IMR-90 (cell line): Measurements from ENCODE around the gene HMG20A. TPM values are rescaled to one million over a fixed set of nuclear protein-coding genes. Genes with fewer than 3 reads are reported as not detected.

Experiments used
- ATAC-seq: fragments of 200-7000 bp; cut with Tn5 transposase; 2 replicates; pipeline ENCODE4 v1.9.1; 2020; ENCODE audit warnings: low read depth, mild to moderate bottlenecking, moderate library complexity
- BruUV-seq: library from RNA; stranded (reverse); fragments of 400-500 nt; replicated peaks from 2 replicates; lab custom pipeline; 2021; lab: Mats Ljungman, UMichigan
- CTCF ChIA-PET: fragments of 300-600 bp; formaldehyde crosslinking; extraction: SDS; loops from one replicate; lab custom pipeline; 2021; ENCODE audit warnings: antibody characterized with exemption; lab: Yijun Ruan, JAX
- POLR2A ChIA-PET: fragments of 300-600 bp; sonication (Branson Sonifier 250); formaldehyde crosslinking; loops from one replicate; lab custom pipeline; 2022; ENCODE audit warnings: antibody characterized with exemption; ENCODE audit not compliant: unreplicated experiment; lab: Charles Lee
- DNase-seq: peaks from one replicate; pipeline ENCODE4 v3.0.0; 2013
- H2AFZ ChIP-seq: replicated peaks from 2 replicates; pipeline ENCODE3; 2013; ENCODE audit warnings: low read length, mild to moderate bottlenecking; ENCODE audit not compliant: poor library complexity
- H2AK5ac ChIP-seq: 2 replicates; pipeline ENCODE4 v1.6.1; 2013; ENCODE audit warnings: low read depth, low read length, inconsistent platforms
- H2AK9ac ChIP-seq: replicated peaks from 2 replicates; pipeline ENCODE3; 2013; ENCODE audit warnings: mild to moderate bottlenecking, low read depth, low read length, moderate library complexity; ENCODE audit not compliant: poor library complexity
- H2BK120ac ChIP-seq: 2 replicates; pipeline ENCODE4 v1.6.1; 2013; ENCODE audit warnings: low read depth, low read length, inconsistent platforms
- H2BK15ac ChIP-seq: 3 replicates; pipeline ENCODE4 v1.6.1; 2013; ENCODE audit warnings: low read depth, low read length, inconsistent platforms
- H2BK20ac ChIP-seq: 2 replicates; pipeline ENCODE4 v1.6.1; 2013; ENCODE audit warnings: low read depth, mild to moderate bottlenecking, inconsistent platforms, low read length, moderate library complexity
- H2BK5ac ChIP-seq: 2 replicates; pipeline ENCODE4 v1.6.1; 2013; ENCODE audit warnings: mild to moderate bottlenecking, low read depth, low read length, inconsistent platforms; ENCODE audit not compliant: poor library complexity, severe bottlenecking
- H3K14ac ChIP-seq: replicated peaks from 2 replicates; pipeline ENCODE4 v1.6.1; 2013; ENCODE audit warnings: low read depth, low read length, inconsistent platforms
- H3K18ac ChIP-seq: 2 replicates; pipeline ENCODE4 v1.6.1; 2013; ENCODE audit warnings: low read depth, low read length, control low read depth
- H3K23ac ChIP-seq: 2 replicates; pipeline ENCODE4 v1.6.1; 2013; ENCODE audit warnings: low read depth, low read length, inconsistent platforms
- H3K27ac ChIP-seq: 2 replicates; pipeline ENCODE4 v1.5.1; 2013; ENCODE audit warnings: mild to moderate bottlenecking, control low read depth, low read length; ENCODE audit not compliant: insufficient read depth
- H3K27me3 ChIP-seq: 2 replicates; pipeline ENCODE4 v1.6.1; 2013; ENCODE audit warnings: low read length; ENCODE audit not compliant: control insufficient read depth, insufficient read depth
- H3K36me3 ChIP-seq: 2 replicates; pipeline ENCODE4 v1.6.1; 2013; ENCODE audit warnings: low read length, mixed read lengths; ENCODE audit not compliant: control insufficient read depth, insufficient read depth
- H3K4ac ChIP-seq: 2 replicates; pipeline ENCODE4 v1.6.1; 2013; ENCODE audit warnings: low read depth, low read length, inconsistent platforms
- H3K4me1 ChIP-seq: 2 replicates; pipeline ENCODE4 v1.6.1; 2013; ENCODE audit warnings: low read length, mixed read lengths; ENCODE audit not compliant: control insufficient read depth, insufficient read depth
- H3K4me2 ChIP-seq: 2 replicates; pipeline ENCODE4 v1.6.1; 2013; ENCODE audit warnings: low read depth, mild to moderate bottlenecking, control low read depth, low read length, moderate library complexity
- H3K4me3 ChIP-seq: 2 replicates; pipeline ENCODE4 v1.5.1; 2013; ENCODE audit warnings: low read depth, mild to moderate bottlenecking, control low read depth, low read length, moderate library complexity; ENCODE audit not compliant: insufficient read depth
- H3K56ac ChIP-seq: 2 replicates; pipeline ENCODE4 v1.6.1; 2013; ENCODE audit warnings: low read length, inconsistent platforms; ENCODE audit not compliant: insufficient read depth; ENCODE audit errors: extremely low read depth
- H3K79me1 ChIP-seq, 2 experiments: 2 replicates each; pipeline ENCODE4 v1.6.1; 2013; ENCODE audit warnings: low read length in 2 of 2, inconsistent platforms in 1 of 2, low read depth in 1 of 2
- H3K9ac ChIP-seq: 2 replicates; pipeline ENCODE4 v1.6.1; 2013; ENCODE audit warnings: low read depth, low read length, control low read depth
- H3K9me1 ChIP-seq: 2 replicates; pipeline ENCODE4 v1.6.1; 2013; ENCODE audit warnings: low read length, inconsistent platforms; ENCODE audit not compliant: insufficient read depth
- H3K9me3 ChIP-seq: 2 replicates; pipeline ENCODE4 v1.6.1; 2013; ENCODE audit warnings: low read length; ENCODE audit not compliant: control insufficient read depth, insufficient read depth
- H4K20me1 ChIP-seq: 2 replicates; pipeline ENCODE4 v1.6.1; 2013; ENCODE audit warnings: low read length, inconsistent platforms; ENCODE audit not compliant: insufficient read depth
- H4K5ac ChIP-seq: 2 replicates; pipeline ENCODE4 v1.6.1; 2013; ENCODE audit warnings: mild to moderate bottlenecking, low read depth, low read length, control low read depth
- H4K8ac ChIP-seq, 2 experiments: 2 replicates each; pipeline ENCODE4 v1.6.1; 2013; ENCODE audit warnings: low read depth in 2 of 2, low read length in 2 of 2, control low read depth in 1 of 2, inconsistent platforms in 1 of 2
- H4K91ac ChIP-seq: 2 replicates; pipeline ENCODE4 v1.6.1; 2013; ENCODE audit warnings: low read depth, low read length, inconsistent platforms; ENCODE audit not compliant: insufficient read depth
- CEBPB ChIP-seq: IDR thresholded peaks from 2 replicates; pipeline ENCODE4 v1.6.1; 2012; ENCODE audit warnings: low read depth, low read length, improper control_type of control experiment
- CHD1 ChIP-seq: IDR thresholded peaks from 2 replicates; pipeline ENCODE4 v1.6.1; 2012; ENCODE audit warnings: low read depth, low read length, improper control_type of control experiment
- MAZ ChIP-seq: IDR thresholded peaks from 2 replicates; pipeline ENCODE4 v1.6.1; 2012; ENCODE audit warnings: low read depth, mild to moderate bottlenecking, low read length, improper control_type of control experiment, moderate library complexity, borderline replicate concordance
- MXI1 ChIP-seq: IDR thresholded peaks from 2 replicates; pipeline ENCODE4 v1.6.1; 2012; ENCODE audit warnings: low read depth, mild to moderate bottlenecking, low read length, moderate library complexity, borderline replicate concordance
- NFE2L2 ChIP-seq: fragments of 150-350 bp; IDR thresholded peaks from 2 replicates; pipeline ENCODE4 v1.6.1; 2016; ENCODE audit warnings: low read depth, mild to moderate bottlenecking, low read length
- POLR2A ChIP-seq: IDR thresholded peaks from 2 replicates; pipeline ENCODE4 v1.6.1; 2012; ENCODE audit warnings: mild to moderate bottlenecking, low read depth, low read length
- RAD21 ChIP-seq: IDR thresholded peaks from 2 replicates; pipeline ENCODE4 v1.6.1; 2012; ENCODE audit warnings: low read length, improper control_type of control experiment
- SMC3 ChIP-seq: fragments of 150-350 bp; IDR thresholded peaks from 2 replicates; pipeline ENCODE4 v1.6.1; 2016; ENCODE audit warnings: low read depth, mild to moderate bottlenecking, antibody characterized with exemption, low read length, moderate library complexity
- USF2 ChIP-seq: fragments of 150-350 bp; IDR thresholded peaks from 2 replicates; pipeline ENCODE4 v1.6.1; 2017; ENCODE audit warnings: mild to moderate bottlenecking, antibody characterized with exemption, low read length, low read depth
- WGBS, 2 experiments: methylation state at CpG; one replicate each; pipeline versions ENCODE4 v1.1.5 to v1.1.7; 2013; ENCODE audit warnings: missing lambda C conversion rate in 2 of 2; ENCODE audit not compliant: insufficient read length in 1 of 2; ENCODE audit errors: extremely low coverage in 2 of 2; 5-methylcytosine and 5-hydroxymethylcytosine counted together
- dilution Hi-C: fragments of 300-500 bp; cut with HindIII; formaldehyde crosslinking; loops from one replicate; pipeline ENCODE4 v1.14.3; 2018; ENCODE audit warnings: low sequenced_read_pairs; ENCODE audit not compliant: unreplicated experiment
- in situ Hi-C: fragments of 300-500 bp; cut with MboI; formaldehyde crosslinking; loops from 3 replicates; pipeline ENCODE4 v1.14.3; 2019; ENCODE audit warnings: low sequenced_read_pairs, inconsistent platforms, mixed read lengths
- intact Hi-C: fragments of 100-400 bp; cut with micrococcal nuclease; formaldehyde crosslinking; loops from 2 replicates; pipeline ENCODE4 v1.10.0; 2022
- polyA plus RNA-seq, 3 experiments: library from polyadenylated mRNA; depleted of rRNA; stranded (reverse); fragments of >200 nt; gene quantifications; 2 replicates each; pipeline ENCODE4 v1.2.3, GENCODE V29; 2012; ENCODE audit warnings: low replicate concordance in 1 of 3
- total RNA-seq: library from RNA; depleted of rRNA; stranded (reverse); fragments of >200 nt; gene quantifications from 2 replicates; pipeline ENCODE4 v1.2.3, GENCODE V29; 2012

Gene HMG20A
- total and polyA plus RNA-seq, 2 of the 4 experiments (the other 2 are of a cell fraction) = 22.3 to 25.3 TPM

- H3K23ac ChIP-seq = no peak overlapping the region
- no TSS peak for BruUV-seq
- H2AK5ac ChIP-seq = no peak overlapping the region
- dilution Hi-C loops (no loop called here), intact Hi-C loops (no loop called here), in situ Hi-C loops (no loop called here)
- no peaks in the 10 kb centered on the region; the same call in 1 of the 2 replicates for H3K4me1 ChIP-seq
- no CpG with 5 or more reads among the region's 6 CpGs for WGBS, 2 experiments
- POLR2A ChIA-PET = no interaction called here
- CTCF ChIA-PET = no interaction called here
- H3K18ac ChIP-seq = no peak overlapping the region
- H3K4me2 ChIP-seq = no peak overlapping the region
- DNase-seq (no peak), ATAC-seq (no peak)
- H3K9me1 ChIP-seq = peaks cover 12% of the 10 kb centered on the region; the same call in 1 of the 2 replicates
- H3K4ac ChIP-seq = no peak overlapping the region
- no peak overlapping the region for H3K27ac ChIP-seq
- H3K27me3 ChIP-seq = no peaks in the 10 kb centered on the region
- H2BK20ac ChIP-seq = no peak overlapping the region
- no peak overlapping the region for H2AFZ ChIP-seq
- no peaks in the 10 kb centered on the region for H3K9me3 ChIP-seq
- H3K14ac ChIP-seq = no peak overlapping the region
- H4K91ac ChIP-seq = no peak overlapping the region
- no peak overlapping the region for H4K8ac ChIP-seq
- no peak overlapping the region for H2BK15ac ChIP-seq
- no peak overlapping the region for H3K4me3 ChIP-seq
- no peak overlapping the region for H3K56ac ChIP-seq
- H4K5ac ChIP-seq = no peak overlapping the region
- TF ChIP-seq CHD1 (no peak), USF2 (no peak), SMC3 (no peak), MXI1 (no peak), MAZ (no peak), NFE2L2 (no peak), POLR2A (no peak), RAD21 (no peak), CEBPB (no peak)
- H4K20me1 ChIP-seq = no peaks in the 10 kb centered on the region
- H2BK5ac ChIP-seq = no peak overlapping the region
- no peak overlapping the region for H2AK9ac ChIP-seq
- no peak overlapping the region for H2BK120ac ChIP-seq
- no peaks in the 10 kb centered on the region for H3K36me3 ChIP-seq
- no peak overlapping the region for H3K9ac ChIP-seq
- H3K79me1 ChIP-seq = no peaks in the 10 kb centered on the region
These were observed 100.5 kb downstream of the HMG20A start for GRCh38 chr15:77521206-77521605.
